ENCODE results near the gene CKAP2L.

Gene CKAP2L

DNA sequence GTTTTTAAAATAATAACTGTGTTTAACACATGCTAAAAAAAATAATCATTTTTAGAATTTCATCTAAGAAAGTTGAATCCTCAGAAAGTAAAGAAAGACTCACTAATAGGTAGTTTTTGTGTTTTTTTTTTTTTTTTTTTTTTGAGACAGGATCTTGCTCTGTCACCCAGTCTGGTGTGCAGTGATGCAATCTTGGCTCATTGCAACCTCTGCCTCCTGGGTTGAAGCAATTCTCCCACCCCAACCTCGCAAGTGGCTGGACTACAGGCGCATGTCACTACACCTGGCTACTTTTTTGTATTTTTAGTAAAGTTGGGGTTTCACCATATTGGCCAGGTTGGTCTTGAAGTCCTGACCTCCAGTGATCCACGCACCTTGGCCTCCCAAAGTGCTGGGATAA lies 7.1 kb downstream of the CKAP2L start:
- no peak for DNase-seq

DNA sequence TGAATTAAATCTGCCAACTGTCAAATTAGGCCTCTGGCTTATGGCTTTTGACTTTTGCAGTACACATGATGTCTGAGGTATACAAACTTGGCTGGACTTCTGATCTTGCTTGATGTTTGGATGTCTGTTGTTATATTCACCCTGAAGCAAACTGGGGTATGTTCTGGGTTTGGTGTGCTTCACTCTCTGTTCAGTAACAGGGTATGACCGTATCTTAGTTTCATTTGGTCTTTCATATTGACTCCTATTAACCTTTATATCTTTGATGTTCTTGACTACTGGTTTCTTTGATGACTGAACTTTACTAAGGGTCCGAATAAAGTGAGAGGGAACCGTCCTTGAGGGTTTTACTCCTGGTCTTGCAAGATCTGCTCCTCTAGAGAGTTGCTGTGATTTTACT lies 8.2 kb downstream of the CKAP2L start:
- DNase-seq = no peak

GRCh38 chr2:112755444-112755843 lies 9.0 kb downstream of the CKAP2L start:
- DNase-seq = no peak

DNA sequence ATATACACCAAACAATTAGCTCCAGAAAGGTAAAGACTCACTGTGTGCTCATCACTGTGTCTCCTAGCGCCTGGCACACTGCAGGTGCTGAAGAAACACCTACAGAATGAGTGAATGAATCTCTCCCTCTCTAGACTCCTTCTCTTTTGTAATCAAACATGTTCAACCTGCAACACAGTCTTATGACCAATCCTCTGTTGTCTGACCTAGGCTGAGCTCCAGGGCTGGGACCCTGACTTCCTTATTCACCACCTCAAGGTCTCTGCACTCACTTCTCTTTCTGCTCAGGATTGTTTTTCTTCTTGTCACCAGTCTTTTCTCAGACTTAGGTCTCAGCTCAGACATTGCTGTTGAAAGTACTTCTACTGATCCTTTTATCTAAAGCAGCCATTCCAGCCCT lies 9.8 kb downstream of the CKAP2L start:
- no peak for DNase-seq

DNA sequence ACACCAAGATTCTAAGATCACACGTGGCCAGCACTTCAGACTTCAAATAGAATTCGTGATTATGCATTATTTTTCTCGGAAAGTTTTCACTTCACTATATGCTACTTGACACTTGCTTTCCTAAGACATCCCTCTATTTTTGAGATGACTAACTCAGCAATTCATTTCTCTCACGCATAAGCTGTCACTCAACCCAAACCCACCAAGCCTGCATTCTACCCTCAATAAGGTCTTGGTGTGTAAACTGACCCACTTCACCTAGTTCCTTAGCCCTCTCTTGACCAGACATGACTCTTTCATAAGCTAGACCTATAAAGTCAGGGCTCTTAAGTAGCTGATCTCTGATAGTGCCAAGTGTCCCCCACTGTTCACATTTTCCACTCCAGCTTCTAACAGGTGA lies 11.7 kb downstream of the CKAP2L start:
- no peak for DNase-seq

GRCh38 chr2:112751451-112752197 lies 12.8 kb downstream of the CKAP2L start:
- no peak for DNase-seq

- no peak for DNase-seq
Measured at GRCh38 chr2:112750560-112750843, 13.9 kb downstream of the CKAP2L start.

GRCh38 chr2:112749755-112750559 lies 14.5 kb downstream of the CKAP2L start:
- peak; percentile 84 for DNase-seq

DNA sequence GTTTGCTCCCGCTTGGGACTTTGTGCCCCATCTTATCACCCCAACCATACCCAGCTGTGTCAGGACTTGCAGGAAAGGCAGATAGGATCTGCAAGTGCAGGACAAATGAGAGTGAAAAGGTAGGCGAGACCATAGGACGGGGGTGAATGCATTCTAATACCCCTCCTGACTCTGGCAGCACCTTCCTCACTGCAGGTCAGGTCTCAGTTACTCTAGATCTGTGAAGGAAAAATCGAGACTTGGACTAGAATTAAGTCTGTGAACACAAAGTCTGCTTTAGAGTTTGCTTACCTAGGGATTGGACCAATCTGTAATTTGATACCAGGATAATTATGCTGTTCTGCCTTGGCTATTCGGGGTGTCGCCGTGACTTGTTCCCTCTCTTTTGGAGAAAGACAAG lies 23.9 kb downstream of the CKAP2L start:
- no peak for DNase-seq

DNA sequence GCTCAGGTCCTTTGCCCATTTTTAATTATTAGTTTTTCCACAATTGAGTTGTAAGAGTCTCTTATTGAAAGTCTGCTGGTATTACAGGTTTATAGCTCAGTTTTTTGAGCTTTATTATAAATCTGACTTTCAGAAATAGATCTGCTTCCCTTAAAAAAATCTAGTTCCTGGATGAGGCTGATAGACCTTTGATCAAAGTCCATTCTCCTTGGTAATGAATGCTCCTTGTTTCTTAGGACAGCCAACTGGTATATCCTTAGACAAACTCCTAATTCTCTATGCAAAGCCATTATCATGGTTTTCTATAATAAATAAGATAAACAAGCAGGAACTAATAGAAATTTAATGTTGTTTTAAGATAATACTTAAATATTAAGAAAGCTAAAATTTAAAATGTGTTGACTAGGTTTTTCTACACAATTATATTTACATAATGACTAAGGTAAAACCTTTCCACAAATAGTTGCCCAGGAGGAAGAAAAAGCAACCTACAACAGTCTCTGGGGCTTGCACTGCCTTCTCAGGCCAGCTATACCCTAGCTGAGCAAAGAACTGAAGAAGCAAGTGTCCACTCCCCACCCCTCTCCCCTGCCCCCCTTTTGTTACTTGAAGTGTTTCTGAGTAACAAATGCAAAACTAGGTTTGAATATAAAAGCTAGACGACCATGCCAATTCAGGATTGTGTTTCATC lies 26.7 kb downstream of the CKAP2L start:
- no peak for DNase-seq

- DNase-seq = no peak
Measured at GRCh38 chr2:112733871-112734270, 30.5 kb downstream of the CKAP2L start.

DNA sequence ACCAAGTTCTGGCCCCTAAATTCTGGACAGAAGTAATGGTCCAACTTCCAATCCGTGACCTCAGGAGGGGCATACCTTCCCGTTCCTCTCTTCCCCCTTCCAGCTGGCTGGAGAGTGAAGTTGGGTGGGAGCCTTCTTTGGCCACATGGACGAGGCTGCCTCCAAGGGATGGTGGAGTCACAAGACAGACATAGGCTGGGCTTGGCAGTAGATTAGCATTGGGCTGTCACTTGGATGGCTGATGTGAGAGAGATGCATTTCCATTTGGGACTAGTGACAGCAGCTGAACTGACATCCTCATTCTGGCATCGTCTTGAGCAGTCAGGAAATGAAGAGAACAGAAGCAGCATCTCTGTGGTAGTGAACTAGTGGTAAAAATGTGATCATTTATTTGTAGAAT lies 31.0 kb downstream of the CKAP2L start:
- no peak for DNase-seq

DNA sequence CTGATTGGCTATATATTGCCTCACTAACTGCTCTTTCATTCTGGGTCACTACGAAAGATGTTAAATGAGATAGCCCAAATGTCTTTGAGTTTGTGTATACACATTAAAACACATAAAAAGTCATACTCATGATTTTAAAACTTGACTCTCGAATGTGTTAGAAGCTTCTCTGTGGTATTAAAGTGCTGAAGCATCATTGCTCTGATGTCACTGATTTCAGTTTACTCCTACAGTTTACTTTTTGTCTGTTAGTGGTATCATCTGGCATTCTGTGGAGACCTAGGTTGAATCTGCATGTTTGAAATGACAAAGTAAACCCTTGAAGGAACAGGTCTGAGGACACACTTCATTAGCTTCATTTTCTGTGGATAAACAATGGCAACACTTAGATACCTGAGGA lies 32.9 kb downstream of the CKAP2L start:
- DNase-seq = no peak

DNA sequence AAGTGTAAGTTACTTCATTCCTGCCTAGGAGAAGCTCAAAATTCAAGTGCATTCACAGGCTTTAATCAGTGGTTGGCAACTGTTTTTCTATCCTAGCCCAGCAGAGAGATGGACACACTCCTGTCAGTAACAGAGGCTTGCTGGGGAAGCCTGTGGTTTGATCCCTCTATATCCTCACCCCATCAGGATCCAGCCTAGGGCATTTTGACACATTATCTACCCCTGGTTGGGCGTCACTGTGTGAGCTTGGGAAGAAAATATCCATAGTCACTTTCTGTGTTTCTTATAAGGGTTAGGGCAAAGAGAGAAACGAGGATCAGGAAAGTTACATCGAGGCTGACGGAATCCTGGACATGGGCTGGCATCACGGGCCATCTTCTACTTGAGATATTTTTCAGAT lies 33.6 kb downstream of the CKAP2L start:
- DNase-seq = no peak

DNA sequence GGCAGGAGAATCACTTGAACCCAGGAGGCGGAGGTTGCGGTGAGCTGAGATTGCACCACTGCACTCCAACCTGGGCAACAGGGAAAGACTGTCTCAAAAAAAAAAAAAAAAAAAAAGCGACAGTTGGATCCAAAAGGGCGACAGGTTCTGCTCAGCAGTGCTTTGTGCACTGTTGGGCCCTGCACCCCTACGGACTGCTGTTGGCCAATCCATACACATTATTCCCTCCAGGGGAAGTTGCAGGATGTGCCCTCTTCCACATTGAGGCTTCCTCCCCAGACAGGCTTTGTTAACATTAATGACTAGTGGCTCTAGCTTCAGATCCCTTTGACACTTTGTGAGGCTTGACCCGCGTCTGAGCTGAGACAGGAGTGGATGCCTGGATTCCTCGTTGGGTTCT lies 34.2 kb downstream of the CKAP2L start:
- DNase-seq = no peak

- DNase-seq = no peak
Measured at GRCh38 chr2:112728378-112729175, 35.8 kb downstream of the CKAP2L start.

- DNase-seq = no peak
Measured at GRCh38 chr2:112728029-112728362, 36.4 kb downstream of the CKAP2L start.

GRCh38 chr2:112727276-112728028 lies 37.0 kb downstream of the CKAP2L start:
- no peak for DNase-seq

GRCh38 chr2:112726487-112727190 lies 37.8 kb downstream of the CKAP2L start:
- DNase-seq = peak; percentile 84

GRCh38 chr2:112725545-112726457 lies 38.6 kb downstream of the CKAP2L start:
- DNase-seq = no peak

Measured in activated naive CD4-positive, alpha-beta T cell treated with anti-CD3 and anti-CD28 coated beads, Interleukin-2, amount 50 U/mL, for 16 hours (primary cell).